ENCODE results near the gene EFEMP2.
A peak's percentile ranks its signal among the peaks of the same experiment; 100 is the strongest.

The EFEMP2 gene

DNA sequence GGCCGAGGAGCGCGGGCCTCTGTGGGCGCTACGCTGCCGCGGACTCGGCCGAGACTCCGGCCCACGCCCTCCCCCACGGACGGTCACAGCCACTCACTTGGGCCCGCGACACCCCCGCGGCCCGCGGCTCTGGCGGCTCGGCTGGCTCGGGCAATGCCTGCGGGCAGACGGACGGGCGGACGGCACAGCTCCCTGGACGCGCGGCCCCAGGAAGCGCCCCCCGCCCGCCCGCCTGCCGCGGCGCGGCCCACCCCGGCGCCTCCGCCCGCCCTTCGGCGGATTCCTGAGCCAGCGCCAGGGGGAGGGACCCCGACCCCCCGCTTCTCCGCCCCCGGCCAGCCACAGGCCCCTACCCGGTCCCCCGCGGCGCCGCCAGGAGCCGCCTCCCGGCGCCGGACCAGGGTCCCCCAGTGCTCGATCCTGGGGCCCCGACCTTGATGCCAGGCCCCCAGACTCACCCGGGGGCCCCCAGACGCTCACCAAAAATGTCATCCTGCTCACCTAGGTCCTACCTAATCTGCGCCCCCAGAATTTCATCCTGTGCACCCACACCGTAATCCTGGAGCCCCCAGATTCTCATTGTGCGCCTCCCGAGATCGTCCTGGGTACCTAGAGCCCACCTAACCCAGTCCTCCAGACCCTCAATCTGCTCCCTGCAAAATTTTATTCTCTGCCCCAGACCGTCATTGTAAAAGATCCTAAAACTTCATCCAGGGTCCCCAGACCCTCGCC lies at the start of gene EFEMP2:
TSS of gene EFEMP2 (minus strand) at position 215 of the 732 bp plus-strand sequence. CDS start 446 bp downstream, outside the sequence.
- DNase-seq (ENCODE audit: low read depth, low spot score), result no peak

GRCh38 chr11:65921876-65922275 lies 49.3 kb upstream of the EFEMP2 start:
- DNase-seq (ENCODE audit: low read depth, low spot score), result no peak

DNA sequence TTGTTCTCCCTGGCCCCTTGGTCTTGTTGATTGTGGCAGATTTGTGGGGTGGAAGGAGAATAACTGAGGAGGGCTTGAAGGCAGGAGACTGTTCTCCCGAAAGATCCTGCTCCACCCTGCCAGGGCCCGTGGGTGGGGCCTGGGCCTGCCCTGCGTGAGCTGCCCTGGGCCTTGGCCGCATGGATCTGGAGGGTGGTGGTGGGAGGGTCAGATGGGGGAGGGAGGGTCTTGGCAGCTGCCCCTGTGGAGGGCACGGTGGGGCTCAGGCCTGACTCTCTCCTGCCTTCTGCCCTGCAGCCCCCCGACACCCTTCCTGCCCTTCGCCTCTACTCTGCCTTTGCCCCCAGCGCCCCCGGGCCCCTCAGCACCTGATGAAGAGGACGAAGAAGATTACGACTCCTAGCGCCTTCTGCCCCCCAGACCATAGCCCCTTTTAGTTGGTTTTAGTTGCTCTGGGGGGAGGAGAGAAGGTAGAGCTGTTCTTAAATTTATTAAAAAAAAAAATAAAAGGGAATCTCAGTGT lies 48.5 kb upstream of the EFEMP2 start:
- DNase-seq (ENCODE audit: low read depth, low spot score), result no peak

- no peak for DNase-seq (ENCODE audit: low read depth, low spot score)
These were observed 47.8 kb upstream of the EFEMP2 start for GRCh38 chr11:65920372-65920802.

DNA sequence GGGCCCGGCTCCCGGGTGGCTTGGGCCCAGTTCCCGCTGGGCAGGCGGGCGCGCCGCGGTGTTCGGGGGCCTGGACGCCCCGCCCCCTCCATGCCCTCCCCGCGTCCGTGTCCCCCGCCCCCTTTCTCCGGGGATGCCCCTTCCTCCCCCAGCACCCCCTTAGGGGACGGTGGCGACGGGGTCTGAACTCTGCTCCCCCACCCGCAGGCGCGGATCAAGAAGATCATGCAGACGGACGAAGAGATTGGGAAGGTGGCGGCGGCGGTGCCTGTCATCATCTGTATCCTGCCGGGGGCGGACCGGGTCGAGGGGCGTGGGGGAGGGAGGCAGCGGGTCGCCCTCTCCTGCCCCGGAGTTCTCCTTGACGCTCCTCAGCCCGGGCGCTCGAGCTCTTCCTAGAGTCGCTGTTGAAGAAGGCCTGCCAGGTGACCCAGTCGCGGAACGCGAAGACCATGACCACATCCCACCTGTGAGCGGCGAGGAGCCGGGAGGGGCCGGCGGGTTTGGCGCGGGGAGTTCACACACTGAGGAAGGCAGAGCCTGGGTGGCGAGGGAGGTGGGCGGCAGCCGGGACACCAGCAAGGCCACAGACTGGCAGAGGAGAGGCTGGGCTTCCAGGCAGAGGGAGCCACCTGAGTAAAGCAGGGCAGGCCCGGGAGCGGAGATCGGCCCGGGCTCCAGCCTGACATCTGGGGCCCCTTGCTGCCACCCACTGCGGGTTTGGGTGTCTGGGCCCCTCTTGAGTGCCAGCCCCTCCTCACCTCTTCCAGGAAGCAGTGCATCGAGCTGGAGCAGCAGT lies 47.2 kb upstream of the EFEMP2 start:
- DNase-seq (ENCODE audit: low read depth, low spot score), result no peak

DNA sequence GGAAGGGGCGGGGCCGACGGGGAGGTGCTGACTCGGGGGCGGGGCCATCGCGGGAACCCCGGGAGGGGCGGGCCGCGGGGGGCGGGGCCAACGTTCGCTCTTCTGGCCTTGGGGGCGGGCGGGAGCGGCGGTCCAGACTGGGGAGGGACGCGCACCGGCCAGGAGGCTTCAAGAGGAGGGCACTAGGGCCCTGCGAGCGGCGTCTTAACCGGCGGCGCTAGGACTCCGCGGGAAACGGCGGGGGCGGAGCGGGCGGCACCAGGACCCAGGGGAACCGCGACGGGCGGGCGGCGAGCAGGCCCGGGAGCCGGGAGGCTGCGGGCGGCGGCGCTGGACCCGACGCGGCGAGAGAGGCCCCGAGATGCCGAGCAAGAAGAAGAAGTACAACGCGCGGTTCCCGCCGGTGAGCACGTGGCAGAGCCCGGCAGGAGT lies 46.6 kb upstream of the EFEMP2 start, which contains the start of gene DRAP1:
TSS of gene DRAP1 (plus strand) at position 286 of the 432 bp plus-strand sequence. CDS start at position 362, 76 bp downstream.
- DNase-seq (ENCODE audit: low read depth, low spot score), result peak; percentile 97

DNA sequence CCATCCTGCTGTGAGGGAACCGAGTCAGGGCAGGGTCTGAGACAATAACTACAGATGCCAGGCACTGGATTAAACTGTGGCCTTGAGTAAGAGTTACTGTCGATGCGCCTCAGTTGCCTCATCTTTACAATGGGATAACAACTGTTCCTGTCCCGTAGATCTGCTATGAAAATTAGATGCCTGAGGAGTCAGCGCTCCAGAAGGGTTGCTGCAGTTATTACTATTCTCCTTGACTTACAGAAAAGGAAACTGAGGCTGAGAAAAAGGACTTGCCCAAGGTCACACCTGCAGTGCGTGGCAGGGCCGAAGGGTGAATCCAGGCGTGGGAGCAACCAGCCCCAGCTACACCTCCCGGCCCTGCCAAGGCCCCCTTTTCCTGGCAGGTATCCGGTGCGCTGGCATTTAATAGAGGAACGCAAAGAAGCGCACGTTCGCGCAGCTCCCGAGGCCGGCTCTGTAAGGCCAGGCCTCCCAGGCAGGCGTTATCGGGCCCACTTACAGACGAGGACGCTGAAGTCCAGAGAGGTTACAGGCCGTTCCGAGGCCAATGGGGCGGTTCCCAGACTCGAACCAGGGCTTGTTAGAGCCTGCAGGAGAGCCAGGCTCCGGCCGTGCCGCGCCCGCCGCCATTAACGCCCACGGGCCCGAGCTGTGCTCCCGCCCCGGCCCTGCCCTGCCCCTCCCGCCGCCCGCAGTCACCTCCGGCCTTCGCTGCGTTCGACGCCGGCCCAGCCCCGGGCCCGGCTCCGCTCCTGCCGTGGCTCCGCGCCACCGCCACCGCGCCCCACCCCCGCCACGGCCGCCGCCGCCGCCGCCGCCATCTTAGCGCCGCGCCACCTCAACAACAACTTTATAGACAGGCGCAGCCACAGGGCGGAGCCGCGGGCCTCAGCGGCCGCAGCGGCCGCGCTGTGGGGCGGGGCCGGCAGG lies 45.9 kb upstream of the EFEMP2 start, which contains the start of gene C11orf68:
TSS of gene C11orf68 (minus strand) at position 852 of the 930 bp plus-strand sequence. CDS start at position 821, 31 bp downstream.
- DNase-seq (ENCODE audit: low read depth, low spot score), result no peak

DNA sequence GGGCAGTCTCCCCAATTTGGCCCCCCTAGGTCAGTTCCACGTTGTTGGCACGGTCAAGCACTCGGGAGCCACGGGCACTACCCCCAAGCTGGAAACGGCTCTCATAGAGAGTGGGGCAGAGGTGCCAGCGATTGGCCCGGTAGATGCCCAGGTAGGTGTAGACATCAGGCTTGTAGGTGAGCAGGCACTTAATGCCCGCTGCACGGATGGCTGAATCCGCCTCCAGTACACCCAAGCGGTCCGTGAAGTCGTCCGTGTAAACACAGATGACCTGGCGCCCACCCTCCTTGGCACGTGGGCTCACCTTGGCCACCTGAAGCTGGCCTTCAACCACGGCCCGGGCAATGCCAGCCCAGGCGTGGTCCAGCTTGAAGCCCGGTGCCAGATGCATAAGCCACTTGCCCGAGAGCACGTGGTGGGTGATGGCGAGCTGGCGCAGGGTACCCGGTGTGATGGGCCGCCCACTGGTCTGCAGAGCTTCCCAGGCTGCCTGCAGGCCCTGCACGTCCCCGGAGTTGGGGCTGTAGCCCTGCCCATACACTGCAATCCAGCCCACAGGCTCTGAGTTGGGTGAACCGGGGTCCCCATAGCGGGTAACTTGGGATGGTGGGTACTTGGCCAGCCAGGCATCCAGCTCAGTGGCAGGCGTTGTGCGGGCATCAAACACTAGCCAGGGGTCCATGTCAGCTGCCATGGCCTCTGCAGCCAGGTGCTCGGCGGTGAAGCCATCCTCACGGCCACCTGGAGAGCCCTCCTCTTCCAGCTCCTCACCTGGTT lies 45.0 kb upstream of the EFEMP2 start:
- DNase-seq (ENCODE audit: low read depth, low spot score), result no peak

- DNase-seq (ENCODE audit: low read depth, low spot score), result no peak
These were observed 44.5 kb upstream of the EFEMP2 start for GRCh38 chr11:65917077-65917433.

DNA sequence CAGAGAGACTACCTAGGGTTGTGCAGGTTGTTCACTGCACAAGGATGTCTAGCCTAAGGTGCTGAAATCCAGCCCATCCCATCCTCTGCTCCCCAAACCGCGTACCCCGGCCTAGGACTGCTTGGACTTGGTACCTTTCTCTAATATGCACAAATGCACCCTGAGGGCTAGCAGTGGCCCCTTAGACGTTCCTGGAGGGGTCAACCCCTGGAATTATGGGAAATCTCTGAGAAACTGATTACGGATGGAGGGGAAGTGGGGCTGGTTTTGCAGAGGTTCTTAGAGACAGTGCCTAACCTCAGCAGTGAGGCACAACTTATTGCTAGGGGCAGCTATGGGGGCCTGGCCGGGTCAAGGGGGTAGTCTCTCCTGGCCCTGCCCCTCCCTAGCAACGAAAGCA lies 43.8 kb upstream of the EFEMP2 start:
- DNase-seq (ENCODE audit: low read depth, low spot score), result no peak

GRCh38 chr11:65915821-65916251 lies 43.2 kb upstream of the EFEMP2 start:
- DNase-seq (ENCODE audit: low read depth, low spot score), result no peak

- DNase-seq (ENCODE audit: low read depth, low spot score), result no peak
These were observed 42.7 kb upstream of the EFEMP2 start for GRCh38 chr11:65915101-65915820.

DNA sequence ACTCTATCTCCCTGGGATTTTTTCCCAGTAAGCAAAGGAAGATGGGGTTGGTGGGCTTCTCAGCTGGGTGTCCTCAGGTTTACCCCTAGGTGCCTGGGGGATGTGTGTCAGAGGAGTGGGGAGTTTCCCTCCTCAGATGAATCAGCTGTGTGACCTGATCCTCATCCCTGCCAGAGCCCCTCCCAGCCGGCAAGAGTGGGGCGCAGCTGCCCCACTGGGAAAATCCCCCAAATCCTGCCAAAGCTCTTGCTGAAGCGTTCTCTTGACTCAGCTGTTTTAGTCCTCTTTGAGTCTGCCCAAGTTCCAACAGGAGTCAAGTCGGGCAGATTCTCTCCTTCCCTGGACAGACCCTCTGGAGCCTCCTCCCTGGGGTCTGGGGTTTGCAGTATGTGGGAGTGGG lies 40.2 kb upstream of the EFEMP2 start:
- no peak for DNase-seq (ENCODE audit: low read depth, low spot score)

DNA sequence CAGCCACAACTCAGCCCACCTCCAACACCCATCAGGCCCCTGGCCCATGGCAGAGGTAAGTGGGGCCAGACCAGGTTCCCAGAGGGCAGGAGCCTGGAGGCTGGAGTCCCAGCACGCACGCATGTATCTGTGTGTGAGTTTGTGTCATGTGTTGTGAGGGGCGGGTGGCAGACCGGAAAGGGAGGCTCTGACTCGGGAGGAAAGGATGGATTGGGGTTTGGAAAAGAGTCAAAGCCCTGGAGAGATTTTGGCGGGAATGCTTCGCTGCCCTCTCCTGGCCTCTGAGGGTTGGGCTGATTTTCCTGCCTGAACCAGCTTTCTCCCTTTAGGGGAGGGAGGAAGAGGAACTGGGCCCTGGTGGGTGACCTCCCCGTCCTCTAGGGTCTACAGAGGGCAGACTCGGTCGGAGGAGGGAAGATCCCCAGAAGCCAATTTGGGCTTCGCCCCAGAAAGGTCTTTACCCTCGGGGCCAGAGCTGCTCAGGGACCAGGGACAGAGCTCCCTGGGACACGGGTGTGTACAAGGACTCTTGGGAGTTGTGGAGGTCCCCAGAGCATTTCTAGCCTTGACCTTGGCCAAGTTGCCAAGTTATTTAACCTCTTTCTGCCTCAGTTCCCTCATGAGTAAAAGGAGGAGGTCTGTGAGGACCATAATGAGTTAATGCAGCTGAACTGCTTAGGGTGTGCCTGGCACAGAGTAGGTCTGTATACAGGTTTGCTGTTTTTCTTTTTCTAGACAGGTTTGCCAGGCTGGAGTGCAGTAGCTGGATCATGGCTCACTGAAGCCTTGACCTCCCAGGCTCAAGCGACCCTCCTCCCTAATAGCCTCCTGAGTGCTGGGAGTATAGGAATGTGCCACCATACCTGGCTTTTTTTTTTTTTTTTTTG lies 39.3 kb upstream of the EFEMP2 start:
- no peak for DNase-seq (ENCODE audit: low read depth, low spot score)

DNA sequence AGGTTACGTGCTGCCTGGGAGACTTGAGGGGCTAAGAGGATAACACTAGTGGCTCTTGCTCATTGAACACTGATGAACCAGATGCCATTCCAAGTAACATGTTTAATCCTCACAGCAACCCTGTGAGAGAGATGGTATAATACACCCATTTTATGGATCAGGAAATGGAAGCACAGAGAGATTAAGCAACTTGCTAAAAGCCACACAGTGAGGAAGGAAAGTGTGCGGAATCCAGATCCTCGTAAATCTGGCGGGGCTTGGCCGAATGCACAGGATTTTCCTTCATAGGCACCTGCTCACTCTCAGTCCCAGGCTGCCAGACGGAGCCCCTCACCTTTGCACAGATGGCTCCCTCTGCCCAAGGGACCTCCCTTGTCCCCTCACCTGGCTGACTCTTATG lies 35.3 kb upstream of the EFEMP2 start:
- no peak for DNase-seq (ENCODE audit: low read depth, low spot score)

- no peak for DNase-seq (ENCODE audit: low read depth, low spot score)
These were observed 34.0 kb upstream of the EFEMP2 start for GRCh38 chr11:65906602-65907001.

GRCh38 chr11:65903715-65904114 lies 31.1 kb upstream of the EFEMP2 start:
- DNase-seq (ENCODE audit: low read depth, low spot score), result no peak

DNA sequence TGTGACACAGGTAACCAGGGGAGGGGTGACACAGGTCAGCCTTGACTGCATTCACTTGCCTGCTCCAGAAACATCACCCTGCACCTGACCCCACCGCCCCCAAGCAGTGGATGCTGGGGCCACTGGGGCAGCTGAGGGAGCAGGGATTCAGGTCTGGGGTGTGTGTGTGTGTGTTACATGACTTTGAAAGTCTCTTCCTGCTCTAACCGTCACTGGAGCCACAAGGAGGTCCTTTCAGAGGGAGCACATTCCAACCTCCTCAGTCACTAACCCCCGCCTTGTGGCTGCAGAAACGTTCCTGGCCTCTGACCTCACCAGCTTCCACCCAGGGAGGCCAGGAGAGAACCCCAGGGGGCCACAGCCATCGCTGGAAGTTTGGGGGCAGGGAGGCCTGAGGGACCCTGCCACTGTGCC lies 30.5 kb upstream of the EFEMP2 start:
- no peak for DNase-seq (ENCODE audit: low read depth, low spot score)

- DNase-seq (ENCODE audit: low read depth, low spot score), result no peak
These were observed 28.2 kb upstream of the EFEMP2 start for GRCh38 chr11:65900899-65901180.
